SJSA1 (cell line): Measurements from ENCODE around the gene TRAPPC4. TPM values are rescaled to one million over a fixed set of nuclear protein-coding genes. Genes with fewer than 3 reads are reported as not detected.

Experiments used
- DNase-seq, 2 experiments: peaks; one replicate each; pipeline ENCODE4 v3.0.0-alpha.2; 2015 to 2020; ENCODE audit warnings: low spot score in 2 of 2, low read depth in 1 of 2
- H3K27ac ChIP-seq: fragments of 250-450 bp; sonication (Bioruptor Pico); 2 replicates; pipeline ENCODE4 v1.5.1; 2020; ENCODE audit warnings: mild to moderate bottlenecking, moderate library complexity
- H3K27me3 ChIP-seq: fragments of 250-450 bp; sonication (Bioruptor Pico); replicated peaks from 2 replicates; pipeline ENCODE4 v1.5.1; 2020; ENCODE audit warnings: mild to moderate bottlenecking, moderate library complexity
- H3K36me3 ChIP-seq: fragments of 250-450 bp; sonication (Bioruptor Pico); 2 replicates; pipeline ENCODE4 v1.5.1; 2020; ENCODE audit warnings: mild to moderate bottlenecking
- H3K4me1 ChIP-seq: fragments of 250-450 bp; sonication (Bioruptor Pico); replicated peaks from 2 replicates; pipeline ENCODE4 v1.6.1; 2021; ENCODE audit warnings: mild to moderate bottlenecking
- H3K4me3 ChIP-seq: fragments of 250-450 bp; sonication (Bioruptor Pico); 2 replicates; pipeline ENCODE4 v1.5.1; 2020; ENCODE audit warnings: mild to moderate bottlenecking
- H3K9me3 ChIP-seq: fragments of 250-450 bp; sonication (Bioruptor Pico); replicated peaks from 2 replicates; pipeline ENCODE4 v1.5.1; 2020; ENCODE audit warnings: mild to moderate bottlenecking
- total RNA-seq: library from RNA; depleted of rRNA; stranded (reverse); fragments of >200 nt; shearing (Covaris generic); gene quantifications from 2 replicates; pipeline ENCODE4 v1.2.3, GENCODE V29; 2014

TRAPPC4 gene
- total RNA-seq, 1 experiment from 2014 or later, result 44.6 TPM

DNA sequence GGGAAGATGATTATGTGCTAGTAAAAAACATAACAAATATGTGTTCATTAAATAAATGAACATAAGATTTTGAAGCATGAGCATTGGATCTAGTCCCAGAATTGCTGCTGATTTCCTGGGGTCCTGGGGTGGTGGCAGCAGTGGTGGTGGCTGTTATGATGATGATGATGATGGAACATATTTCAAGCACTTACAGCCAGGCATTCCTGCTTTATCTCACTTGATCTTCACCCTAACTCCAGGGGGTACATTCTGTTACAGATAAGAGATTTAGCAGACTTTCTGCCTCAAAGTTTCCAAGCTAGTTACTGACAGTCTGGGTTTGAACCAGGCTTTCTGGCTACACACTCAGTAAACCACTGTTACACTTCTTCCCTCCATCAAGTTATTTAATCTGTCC, 5.2 kb downstream of the TRAPPC4 start:
- H3K27me3 ChIP-seq, result no peaks in the 10 kb centered on the region
- H3K9me3 ChIP-seq, result no peaks in the 10 kb centered on the region
- peaks cover 16% of the 10 kb centered on the region for H3K36me3 ChIP-seq
- no peak overlapping the region for H3K4me3 ChIP-seq
- H3K27ac ChIP-seq, result no peak overlapping the region
- 0 out of 2 replicates have a peak, but pooled peaks cover 3% of the 10 kb centered on the region for H3K4me1 ChIP-seq
- DNase-seq, result no peak

GRCh38 chr11:119024430-119025098, 6.0 kb downstream of the TRAPPC4 start:
- DNase-seq, result no peak
- Histone ChIP-seq H3K9me3 (no peaks in the 10 kb centered on the region), H3K4me3 (no peak overlapping the region), H3K4me1 (0 out of 2 replicates have a peak, but pooled peaks cover 3% of the 10 kb centered on the region), H3K27me3 (no peaks in the 10 kb centered on the region), H3K27ac (no peak overlapping the region), H3K36me3 (peaks cover 16% of the 10 kb centered on the region)

- Histone ChIP-seq H3K27ac (no peak overlapping the region), H3K27me3 (no peaks in the 10 kb centered on the region), H3K9me3 (no peaks in the 10 kb centered on the region), H3K36me3 (peaks cover 16% of the 10 kb centered on the region), H3K4me3 (no peak overlapping the region), H3K4me1 (peaks cover 2% of the 10 kb centered on the region)
- no peak for DNase-seq
Observed at GRCh38 chr11:119025099-119025473, 6.5 kb downstream of the TRAPPC4 start.

GRCh38 chr11:119025541-119025940, 7.0 kb downstream of the TRAPPC4 start:
- no peak for DNase-seq
- Histone ChIP-seq H3K27ac (no peak overlapping the region), H3K27me3 (no peaks in the 10 kb centered on the region), H3K9me3 (no peaks in the 10 kb centered on the region), H3K4me1 (peaks cover 6% of the 10 kb centered on the region), H3K4me3 (no peak overlapping the region), H3K36me3 (peaks cover 16% of the 10 kb centered on the region)

- no peaks in the 10 kb centered on the region for H3K27me3 ChIP-seq
- H3K9me3 ChIP-seq, result no peaks in the 10 kb centered on the region
- no peak overlapping the region for H3K4me3 ChIP-seq
- H3K4me1 ChIP-seq, result peaks cover 6% of the 10 kb centered on the region
- peaks cover 16% of the 10 kb centered on the region for H3K36me3 ChIP-seq
- DNase-seq, result no peak
- no peak overlapping the region for H3K27ac ChIP-seq
Observed at GRCh38 chr11:119025978-119026766, 7.6 kb downstream of the TRAPPC4 start.

DNA sequence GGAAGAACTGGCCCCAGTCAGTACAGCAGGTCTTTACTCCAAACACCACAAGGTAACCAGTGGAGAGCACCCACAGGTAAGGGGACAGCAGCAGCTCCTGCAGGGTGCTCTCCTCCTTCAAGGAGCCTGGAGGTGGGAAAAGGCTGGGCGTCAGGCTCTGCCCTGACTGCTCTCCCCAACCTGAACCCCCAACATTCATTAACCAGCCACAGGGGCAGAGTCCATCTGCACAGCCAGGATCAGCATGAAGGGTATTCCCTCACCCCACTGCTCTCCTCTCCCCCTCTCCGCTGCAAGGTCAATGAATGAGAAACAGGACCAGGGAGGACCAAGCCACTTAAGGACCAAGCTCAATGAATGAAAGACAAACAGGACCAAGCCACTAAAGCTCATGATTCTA, 8.4 kb downstream of the TRAPPC4 start:
- no peak for DNase-seq
- Histone ChIP-seq H3K36me3 (peaks cover 8% of the 10 kb centered on the region), H3K4me1 (peaks cover 6% of the 10 kb centered on the region), H3K4me3 (no peak overlapping the region), H3K27ac (no peak overlapping the region), H3K9me3 (no peaks in the 10 kb centered on the region), H3K27me3 (no peaks in the 10 kb centered on the region)

GRCh38 chr11:119027561-119028345, 9.2 kb downstream of the TRAPPC4 start:
- Histone ChIP-seq H3K4me1 (peaks cover 6% of the 10 kb centered on the region), H3K27ac (no peak overlapping the region), H3K9me3 (no peaks in the 10 kb centered on the region), H3K4me3 (no peak overlapping the region), H3K27me3 (no peaks in the 10 kb centered on the region), H3K36me3 (peaks cover 7% of the 10 kb centered on the region; the same call in 1 of the 2 replicates)
- no peak for DNase-seq

DNA sequence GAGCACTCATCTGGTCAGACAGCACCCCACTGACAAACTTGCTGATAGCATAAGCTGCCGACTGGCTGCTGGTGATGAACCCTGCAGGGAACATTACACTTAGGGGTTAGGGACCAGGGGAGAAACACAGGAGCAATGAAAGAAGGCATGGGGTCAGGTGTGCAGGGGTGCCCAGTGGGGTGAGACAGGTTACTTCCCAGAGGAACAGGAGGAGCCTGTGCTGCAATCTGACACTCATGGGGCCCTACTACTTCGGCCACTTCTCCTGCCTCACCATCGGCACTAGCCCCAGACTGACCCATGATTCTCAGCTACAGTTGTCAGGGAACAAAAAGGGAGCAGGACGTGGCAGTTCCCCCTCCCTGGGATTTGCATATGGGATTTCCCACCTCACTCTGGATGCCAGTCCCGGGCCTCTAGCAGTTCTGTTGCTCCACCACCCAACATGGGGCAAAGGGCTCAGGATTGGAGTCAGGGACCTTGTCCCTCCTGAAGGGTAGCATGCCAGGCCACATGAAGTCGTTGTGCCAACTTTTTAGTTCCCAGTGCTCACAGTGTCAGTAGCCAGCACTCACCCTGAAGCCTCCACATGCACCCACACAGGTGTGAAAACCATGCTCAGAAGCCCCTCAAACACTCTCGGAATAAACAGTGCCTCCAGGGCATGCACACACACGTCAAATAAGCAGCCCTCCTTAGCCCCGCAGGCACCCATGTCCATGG, 9.9 kb downstream of the TRAPPC4 start:
- Histone ChIP-seq H3K27ac (no peak overlapping the region), H3K4me3 (no peak overlapping the region), H3K27me3 (no peaks in the 10 kb centered on the region), H3K36me3 (peaks cover 4% of the 10 kb centered on the region; the same call in 1 of the 2 replicates), H3K9me3 (no peaks in the 10 kb centered on the region), H3K4me1 (peaks cover 6% of the 10 kb centered on the region)
- no peak for DNase-seq

- Histone ChIP-seq H3K27me3 (no peaks in the 10 kb centered on the region), H3K4me3 (no peak overlapping the region), H3K9me3 (no peaks in the 10 kb centered on the region), H3K36me3 (peaks cover 4% of the 10 kb centered on the region; the same call in 1 of the 2 replicates), H3K27ac (no peak overlapping the region), H3K4me1 (peaks cover 6% of the 10 kb centered on the region)
- DNase-seq, result no peak
Observed at GRCh38 chr11:119029069-119029339, 10.4 kb downstream of the TRAPPC4 start.

DNA sequence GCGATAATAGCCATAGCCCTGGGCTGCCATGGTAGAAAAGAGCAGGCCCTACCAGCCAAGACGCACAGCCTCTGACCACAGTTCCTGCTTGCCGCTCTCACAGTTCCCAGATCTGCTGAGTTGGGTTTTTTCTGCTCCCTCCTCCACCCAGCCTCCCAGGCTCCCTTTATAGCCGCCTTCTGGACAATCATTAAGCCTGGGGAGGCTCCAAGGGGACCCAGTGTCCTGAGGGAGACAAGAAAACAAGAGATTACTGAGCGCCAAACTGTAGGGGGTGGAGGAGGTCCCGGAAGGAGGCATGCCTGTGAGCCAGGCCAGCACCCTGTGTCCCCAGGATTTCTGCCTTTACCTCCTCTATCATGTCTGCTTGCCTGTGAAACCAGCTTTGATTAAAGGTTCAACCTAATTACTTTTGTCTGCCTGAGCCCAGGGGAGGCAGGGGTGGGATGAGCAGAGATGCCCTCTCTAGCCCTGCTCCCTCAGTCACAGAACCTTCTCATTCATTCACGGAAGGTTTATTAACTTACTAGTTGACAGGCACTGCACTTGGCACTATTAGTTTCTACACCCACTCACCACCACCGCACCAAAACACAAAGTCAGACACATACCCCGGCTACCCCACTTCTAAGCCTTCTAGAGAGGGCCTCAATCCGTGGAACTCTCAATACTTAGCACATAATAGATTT, 10.9 kb downstream of the TRAPPC4 start:
- H3K4me3 ChIP-seq, result no peak overlapping the region
- H3K36me3 ChIP-seq, result peaks cover 4% of the 10 kb centered on the region; the same call in 1 of the 2 replicates
- no peaks in the 10 kb centered on the region for H3K9me3 ChIP-seq
- H3K27ac ChIP-seq, result no peak overlapping the region
- DNase-seq, result no peak
- no peaks in the 10 kb centered on the region for H3K27me3 ChIP-seq
- peaks cover 6% of the 10 kb centered on the region for H3K4me1 ChIP-seq

DNA sequence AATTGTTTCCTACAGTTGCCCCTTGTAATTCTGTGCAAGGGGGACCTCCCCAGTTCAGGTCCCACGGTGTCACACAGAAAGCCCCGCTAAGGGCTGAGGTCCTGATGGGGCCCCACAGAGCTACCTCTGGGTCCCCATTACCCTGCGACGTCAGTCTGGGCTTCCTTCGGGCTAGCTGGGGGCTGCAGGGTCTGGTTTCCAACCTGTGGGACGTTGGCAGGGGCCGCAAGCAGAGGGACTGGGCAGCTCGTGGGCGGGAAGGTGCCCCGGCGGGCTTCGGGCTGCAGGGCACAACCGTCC, 11.4 kb downstream of the TRAPPC4 start:
- peak overlapping the region; percentile 52 for H3K4me3 ChIP-seq
- peaks cover under 1% of the 10 kb centered on the region; the same call in 1 of the 2 replicates for H3K36me3 ChIP-seq
- H3K9me3 ChIP-seq, result no peaks in the 10 kb centered on the region
- DNase-seq, result no peak
- H3K4me1 ChIP-seq, result peaks cover 6% of the 10 kb centered on the region
- no peak overlapping the region for H3K27ac ChIP-seq
- no peaks in the 10 kb centered on the region for H3K27me3 ChIP-seq

GRCh38 chr11:119030329-119031047, 11.9 kb downstream of the TRAPPC4 start, which contains the start of gene SLC37A4:
Gene SLC37A4 (minus strand): TSS chr11:119030877.
- H3K27ac ChIP-seq, result no peak within 1 kb of the TSS
- peak within 1 kb of the TSS; percentile 52 for H3K4me3 ChIP-seq
- peaks cover 6% of the 10 kb centered on the region for H3K4me1 ChIP-seq
- no peaks in the 10 kb centered on the region for H3K36me3 ChIP-seq
- DNase-seq, result peak; percentile 65 to 93
- H3K27me3 ChIP-seq, result no peaks in the 10 kb centered on the region
- no peaks in the 10 kb centered on the region for H3K9me3 ChIP-seq

DNA sequence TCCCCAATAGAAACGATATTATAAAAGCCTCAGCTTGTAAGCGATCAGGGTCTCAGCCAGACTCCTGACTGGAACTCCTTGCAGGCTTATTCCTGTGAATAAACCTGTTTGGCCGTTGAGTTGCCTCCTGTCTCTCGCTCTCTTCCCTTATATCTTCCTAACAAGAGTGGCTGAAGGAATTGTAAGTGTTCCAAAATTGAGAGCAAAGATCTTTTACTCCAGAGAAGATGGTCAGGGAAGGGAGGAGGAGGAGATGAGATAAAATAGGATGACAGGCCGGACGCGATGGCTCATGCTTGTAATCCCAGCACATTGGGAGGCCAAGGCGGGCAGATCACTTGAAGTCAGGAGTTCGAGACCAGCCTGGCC, 13.3 kb downstream of the TRAPPC4 start:
- H3K27ac ChIP-seq, result no peak overlapping the region
- H3K4me1 ChIP-seq, result peaks cover 6% of the 10 kb centered on the region
- H3K9me3 ChIP-seq, result no peaks in the 10 kb centered on the region
- no peak overlapping the region for H3K4me3 ChIP-seq
- no peak for DNase-seq
- H3K36me3 ChIP-seq, result no peaks in the 10 kb centered on the region
- no peaks in the 10 kb centered on the region for H3K27me3 ChIP-seq
